GM23248 (cell line): ENCODE measurements around the gene NISCH.

Experiments used
- EZH2 ChIP-seq: fragments of 200-600 bp; sonication (generic); IDR thresholded peaks from 2 replicates; pipeline ENCODE4 v1.6.1; 2018; ENCODE audit warnings: antibody characterized with exemption, mild to moderate bottlenecking; ENCODE audit not compliant: insufficient read depth, poor library complexity, severe bottlenecking
- EZH2phosphoT487 ChIP-seq: fragments of 200-600 bp; sonication (generic); IDR thresholded peaks from 2 replicates; pipeline ENCODE4 v1.6.1; 2018; ENCODE audit warnings: antibody characterized with exemption, moderate library complexity, mild to moderate bottlenecking, low read depth; ENCODE audit not compliant: insufficient read depth

GRCh38 chr3:52406791-52407510 is 48.5 kb upstream of the NISCH start:
- TF ChIP-seq EZH2 (no peak), EZH2phosphoT487 (no peak)
